22Rv1 (cell line): ENCODE data around the gene KIF26B.

Experiments
- ZFX ChIP-seq: fragments of 450-650 bp; IDR thresholded peaks from 2 replicates; pipeline ENCODE4 v1.6.1; 2017; ENCODE audit warnings: antibody characterized with exemption, borderline replicate concordance
- TF ChIP-seq, protein P1 (sequence below): fragments of 450-650 bp; IDR thresholded peaks from 2 replicates; pipeline ENCODE4 v1.5.1; 2017; ENCODE audit warnings: mild to moderate bottlenecking

DNA sequence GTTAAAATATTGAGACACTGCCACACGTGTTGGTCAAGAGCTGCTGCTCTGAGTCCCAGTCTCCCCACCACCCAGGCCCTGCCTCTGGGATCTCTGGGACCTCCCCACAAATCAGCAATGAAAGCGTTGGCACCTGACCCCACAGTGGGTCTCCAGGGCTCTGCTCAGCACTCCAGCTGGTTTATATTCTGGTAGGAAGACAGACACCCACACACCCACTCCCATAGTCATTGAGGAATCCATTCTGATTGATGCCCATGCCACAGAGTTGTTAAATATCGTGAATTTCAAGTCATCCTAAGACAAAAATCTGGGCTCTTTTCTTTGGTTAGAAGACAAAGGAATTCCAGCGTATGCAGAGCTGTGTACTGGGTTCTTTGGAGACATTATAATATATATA, 91.6 kb downstream of the KIF26B start:
- TF ChIP-seq ZFX: no peak
- TF ChIP-seq, protein P1, sequence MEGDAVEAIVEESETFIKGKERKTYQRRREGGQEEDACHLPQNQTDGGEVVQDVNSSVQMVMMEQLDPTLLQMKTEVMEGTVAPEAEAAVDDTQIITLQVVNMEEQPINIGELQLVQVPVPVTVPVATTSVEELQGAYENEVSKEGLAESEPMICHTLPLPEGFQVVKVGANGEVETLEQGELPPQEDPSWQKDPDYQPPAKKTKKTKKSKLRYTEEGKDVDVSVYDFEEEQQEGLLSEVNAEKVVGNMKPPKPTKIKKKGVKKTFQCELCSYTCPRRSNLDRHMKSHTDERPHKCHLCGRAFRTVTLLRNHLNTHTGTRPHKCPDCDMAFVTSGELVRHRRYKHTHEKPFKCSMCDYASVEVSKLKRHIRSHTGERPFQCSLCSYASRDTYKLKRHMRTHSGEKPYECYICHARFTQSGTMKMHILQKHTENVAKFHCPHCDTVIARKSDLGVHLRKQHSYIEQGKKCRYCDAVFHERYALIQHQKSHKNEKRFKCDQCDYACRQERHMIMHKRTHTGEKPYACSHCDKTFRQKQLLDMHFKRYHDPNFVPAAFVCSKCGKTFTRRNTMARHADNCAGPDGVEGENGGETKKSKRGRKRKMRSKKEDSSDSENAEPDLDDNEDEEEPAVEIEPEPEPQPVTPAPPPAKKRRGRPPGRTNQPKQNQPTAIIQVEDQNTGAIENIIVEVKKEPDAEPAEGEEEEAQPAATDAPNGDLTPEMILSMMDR: no peak
